Measurements from ENCODE around the gene KRTAP19-5.
"Not testable (repeated sequence)": the region's sequence is repeated elsewhere in the genome, so short reads cannot be mapped to it uniquely, and the experiment has no call there.

Gene KRTAP19-5

GRCh38 chr21:30502041-30502440 lies at the start of gene KRTAP19-5:
Gene KRTAP19-5, minus strand, starts transcription at chr21:30502141. Its CDS starts 51 bp downstream, at chr21:30502090.
- DNase-seq: no peak

DNA sequence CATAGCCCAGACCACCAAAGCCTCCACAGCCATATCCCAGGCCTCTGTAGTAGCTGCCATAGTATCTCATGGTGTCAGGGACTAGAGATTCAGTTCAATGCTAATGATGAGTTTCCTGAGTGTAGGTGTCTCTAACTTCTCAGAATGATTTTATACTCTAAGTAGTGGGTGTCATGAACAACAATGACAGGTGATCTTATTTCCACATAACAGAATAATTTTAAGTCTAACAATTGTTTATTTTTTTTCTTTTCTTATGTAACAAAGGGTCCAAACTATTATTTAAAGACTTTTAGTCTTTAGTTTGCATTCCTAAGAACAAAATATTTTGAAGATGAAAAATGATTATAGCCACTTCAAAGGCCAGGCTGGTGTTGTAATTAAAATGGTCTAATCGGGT lies 39.8 kb upstream of the KRTAP19-5 start, which contains the start of gene KRTAP19-6:
KRTAP19-6 (minus strand) TSS at position 101 of the 400 bp plus-strand sequence; CDS start at position 70, 31 bp downstream.
- no peak for DNase-seq

- DNase-seq: no peak
Measured at GRCh38 chr21:30518876-30519275, 16.9 kb upstream of the KRTAP19-5 start.

DNA sequence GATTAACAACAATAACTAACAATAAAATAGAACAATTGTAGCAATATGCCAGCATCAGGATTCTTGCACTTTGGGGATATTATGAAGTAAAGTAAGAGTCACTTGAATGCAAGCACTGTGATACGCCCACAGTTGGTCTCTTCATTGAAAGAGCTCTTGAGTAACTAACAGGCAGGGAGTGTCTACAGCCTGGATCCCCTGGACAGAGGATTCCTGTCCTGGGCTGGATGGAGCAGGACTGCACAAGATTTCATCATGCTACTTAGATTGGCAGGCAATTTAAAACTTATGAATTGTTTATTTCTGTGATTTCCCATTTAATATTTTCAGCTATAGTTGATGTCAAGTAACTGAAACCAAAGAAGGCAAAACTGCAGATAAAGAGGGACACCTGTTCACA lies 13.7 kb upstream of the KRTAP19-5 start:
- DNase-seq: no peak

- not testable (repeated sequence) for DNase-seq
Measured at GRCh38 chr21:30505621-30506205, 3.8 kb upstream of the KRTAP19-5 start.

GRCh38 chr21:30497065-30497464 lies 4.9 kb downstream of the KRTAP19-5 start, which contains the start of gene KRTAP19-4:
Gene KRTAP19-4, minus strand, starts transcription at chr21:30497165. Its CDS starts 55 bp downstream, at chr21:30497110.
- DNase-seq: no peak

- DNase-seq: no peak
Measured at GRCh38 chr21:30491963-30492428, 9.9 kb downstream of the KRTAP19-5 start, which contains the start of gene KRTAP19-3. Gene KRTAP19-3, minus strand, starts transcription at chr21:30492013. Its CDS starts 56 bp downstream, at chr21:30491957.

DNA sequence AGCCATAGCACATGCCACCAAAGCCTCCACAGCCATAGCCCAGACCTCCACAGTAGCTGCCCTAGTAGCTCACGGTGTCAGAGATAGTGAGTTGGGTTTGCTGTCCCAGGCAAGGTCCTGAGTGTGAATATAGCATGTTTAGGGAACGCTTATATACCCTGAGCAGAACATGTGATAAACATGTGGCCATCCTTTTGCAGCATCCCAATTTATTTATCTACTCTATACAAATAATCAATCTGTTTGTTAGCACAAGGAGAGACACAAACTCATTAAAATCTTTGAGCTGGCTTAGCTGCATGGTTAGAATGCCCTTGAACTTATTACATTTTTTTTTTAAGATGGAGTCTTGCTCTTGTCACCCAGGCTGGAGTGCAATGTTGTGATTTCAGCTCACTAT lies 14.6 kb downstream of the KRTAP19-5 start, which contains the start of gene KRTAP19-2:
KRTAP19-2 (minus strand) TSS at position 101 of the 400 bp plus-strand sequence; CDS start at position 13, 88 bp downstream.
- DNase-seq: no peak

- DNase-seq: no peak
Measured at GRCh38 chr21:30486180-30486579, 15.8 kb downstream of the KRTAP19-5 start.

DNA sequence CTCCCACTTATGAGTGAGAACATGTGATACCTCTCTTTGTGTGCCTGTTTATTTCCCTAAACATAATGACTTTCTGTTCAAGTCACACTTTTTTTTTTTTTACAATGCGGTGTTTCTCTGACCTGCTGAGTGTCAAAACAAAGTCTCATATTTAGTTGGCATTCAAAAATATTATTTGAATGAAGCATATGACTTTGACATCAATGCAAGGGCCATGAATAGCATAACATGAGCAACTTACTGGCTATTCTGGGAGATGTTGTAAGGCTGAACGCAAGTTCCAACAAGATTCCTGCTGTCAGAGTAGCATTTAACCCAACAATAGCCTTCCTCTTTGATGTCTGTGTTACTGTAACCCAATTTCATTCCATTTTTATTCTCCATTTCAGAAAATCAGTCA lies 19.8 kb downstream of the KRTAP19-5 start:
- DNase-seq: no peak

DNA sequence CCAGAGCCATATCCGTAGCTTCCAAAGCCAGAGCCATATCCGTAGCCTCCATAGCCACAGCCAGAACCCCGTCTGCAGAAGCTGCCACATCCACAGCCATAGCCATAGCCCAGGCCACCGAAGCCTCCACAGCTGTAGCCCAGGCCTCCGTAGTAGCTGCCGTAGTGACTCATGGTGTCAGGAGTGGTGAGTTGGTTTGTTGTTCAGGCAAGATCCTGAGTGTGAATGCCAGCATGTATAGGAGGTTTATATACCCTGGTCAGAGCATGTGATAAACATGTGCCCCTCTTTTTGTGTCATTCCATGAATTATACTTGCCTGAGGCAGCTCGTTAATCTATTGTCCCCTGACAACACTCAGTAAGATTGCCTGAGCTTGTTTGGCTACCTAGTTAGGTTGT lies 21.8 kb downstream of the KRTAP19-5 start, which contains the start of gene KRTAP19-1:
KRTAP19-1 (minus strand) TSS at position 223 of the 400 bp plus-strand sequence; CDS start at position 173, 50 bp downstream.
- DNase-seq: no peak

DNA sequence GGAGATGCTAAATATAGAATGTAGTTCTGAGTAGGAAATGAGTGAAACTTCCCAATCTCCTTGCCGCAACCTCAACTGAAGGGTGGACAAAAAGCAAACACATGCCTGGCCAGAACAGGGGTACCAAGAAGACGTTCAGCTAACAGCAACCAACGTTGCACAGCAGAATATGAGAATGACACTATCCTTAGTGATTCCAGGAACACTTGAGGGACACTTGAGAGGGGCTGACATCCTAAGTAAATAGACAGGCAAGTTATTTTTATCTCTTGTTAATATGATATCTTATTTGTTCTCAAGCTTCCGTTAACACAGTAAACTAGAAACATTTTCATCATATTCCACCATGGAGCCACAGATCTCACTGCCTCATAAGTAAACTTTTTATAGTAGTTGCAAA lies 22.7 kb downstream of the KRTAP19-5 start:
- DNase-seq: no peak

GRCh38 chr21:30478004-30478403 lies 23.9 kb downstream of the KRTAP19-5 start:
- DNase-seq: no peak

DNA sequence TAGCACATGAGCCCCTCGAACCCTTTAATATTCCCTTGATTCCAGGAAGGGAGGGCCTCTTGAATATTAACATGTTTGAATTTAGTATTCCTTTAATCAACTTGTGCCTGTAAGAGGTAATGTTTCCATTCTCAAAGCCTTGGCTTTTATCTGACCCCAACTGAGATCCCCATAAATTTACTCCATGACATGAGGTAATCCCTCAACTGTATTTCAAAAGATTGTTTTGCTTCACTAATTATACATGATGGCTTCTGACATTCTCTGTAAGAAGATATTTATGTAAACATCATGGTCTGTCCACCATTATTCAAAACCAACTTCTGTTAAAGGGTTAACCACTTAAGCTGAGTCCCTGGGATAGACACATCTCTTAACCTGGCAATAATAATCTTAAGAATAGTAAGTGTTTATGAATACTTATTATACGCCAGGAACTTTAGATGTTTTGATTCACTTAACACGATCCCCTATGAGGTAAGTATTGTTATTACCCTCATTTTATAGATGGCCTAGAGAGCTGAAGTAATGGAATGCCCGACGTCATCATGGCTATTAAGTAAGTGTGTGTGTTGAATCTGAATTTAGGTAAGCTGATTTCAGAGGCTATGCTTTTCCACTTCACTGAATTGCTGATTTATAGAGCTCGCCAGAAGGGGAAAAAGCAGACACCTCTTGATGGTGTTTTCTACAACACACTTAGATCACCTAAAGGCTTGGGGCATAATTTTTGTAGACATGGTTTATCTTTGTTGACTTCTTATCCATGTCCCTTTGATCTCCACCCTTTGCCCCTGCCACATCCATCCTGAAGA lies 32.8 kb downstream of the KRTAP19-5 start:
- no peak for DNase-seq

DNA sequence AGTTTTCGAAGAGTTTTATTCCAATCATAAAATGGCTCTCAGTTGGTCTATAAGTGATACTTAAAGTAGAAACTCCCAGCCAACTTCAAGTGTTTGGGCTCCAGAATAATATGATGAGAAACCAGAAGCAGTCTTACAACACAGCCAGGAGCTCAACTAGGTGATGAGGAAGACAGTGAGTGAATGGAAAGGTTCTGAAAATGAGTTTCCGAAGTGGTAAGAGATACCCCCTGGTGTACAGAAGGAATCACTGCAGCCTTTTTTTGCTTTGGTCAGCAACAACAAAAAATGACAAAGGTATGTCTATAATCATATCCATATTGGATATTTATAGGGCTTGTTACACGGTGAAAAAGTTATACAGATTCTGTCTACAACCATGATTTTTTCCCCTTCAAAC lies 38.2 kb downstream of the KRTAP19-5 start:
- no peak for DNase-seq
